GM13977 (cell line): ENCODE data around the gene BCL2L12.

Source experiments
- DNase-seq: peaks from one replicate; pipeline ENCODE4 v3.0.0; 2012; ENCODE audit warnings: low spot score
- in situ Hi-C: fragments of 300-500 bp; cut with MboI; formaldehyde crosslinking; loops from one replicate; pipeline ENCODE4 v1.12.0; 2022; ENCODE audit warnings: low sequenced_read_pairs, low pct_unique_long_range_greater_than_20kb, mixed read lengths, inconsistent platforms; ENCODE audit not compliant: unreplicated experiment
- TF ChIP-seq, protein P1 (sequence below): IDR thresholded peaks from 2 replicates; pipeline ENCODE4 v1.5.1; 2012; ENCODE audit warnings: mild to moderate bottlenecking, control low read depth; ENCODE audit not compliant: insufficient read depth; ENCODE audit errors: extremely low read depth, missing control alignments

BCL2L12 gene

DNA sequence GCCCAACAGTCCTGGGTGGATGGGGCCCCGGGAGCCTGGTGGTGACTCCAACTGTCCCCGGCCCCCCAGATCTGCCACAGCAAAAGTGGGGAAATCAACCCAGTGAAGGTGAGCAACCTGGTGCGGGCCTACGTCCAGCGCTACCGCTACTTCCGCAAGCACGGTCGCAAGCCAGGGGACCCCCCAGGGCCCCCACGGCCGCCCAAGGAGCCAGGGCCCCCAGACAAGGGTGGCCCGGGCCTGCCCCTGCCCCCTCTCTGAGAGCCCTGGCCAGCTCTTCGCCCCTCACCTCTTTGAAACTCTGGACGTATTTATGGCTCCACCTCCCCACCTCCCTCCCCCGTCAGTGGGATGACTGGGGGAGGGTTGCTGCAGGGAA is 7.6 kb upstream of the BCL2L12 start:
- in situ Hi-C loops = no loop called here
- DNase-seq = peak; percentile 22
- TF ChIP-seq, protein P1, sequence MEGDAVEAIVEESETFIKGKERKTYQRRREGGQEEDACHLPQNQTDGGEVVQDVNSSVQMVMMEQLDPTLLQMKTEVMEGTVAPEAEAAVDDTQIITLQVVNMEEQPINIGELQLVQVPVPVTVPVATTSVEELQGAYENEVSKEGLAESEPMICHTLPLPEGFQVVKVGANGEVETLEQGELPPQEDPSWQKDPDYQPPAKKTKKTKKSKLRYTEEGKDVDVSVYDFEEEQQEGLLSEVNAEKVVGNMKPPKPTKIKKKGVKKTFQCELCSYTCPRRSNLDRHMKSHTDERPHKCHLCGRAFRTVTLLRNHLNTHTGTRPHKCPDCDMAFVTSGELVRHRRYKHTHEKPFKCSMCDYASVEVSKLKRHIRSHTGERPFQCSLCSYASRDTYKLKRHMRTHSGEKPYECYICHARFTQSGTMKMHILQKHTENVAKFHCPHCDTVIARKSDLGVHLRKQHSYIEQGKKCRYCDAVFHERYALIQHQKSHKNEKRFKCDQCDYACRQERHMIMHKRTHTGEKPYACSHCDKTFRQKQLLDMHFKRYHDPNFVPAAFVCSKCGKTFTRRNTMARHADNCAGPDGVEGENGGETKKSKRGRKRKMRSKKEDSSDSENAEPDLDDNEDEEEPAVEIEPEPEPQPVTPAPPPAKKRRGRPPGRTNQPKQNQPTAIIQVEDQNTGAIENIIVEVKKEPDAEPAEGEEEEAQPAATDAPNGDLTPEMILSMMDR = no peak

DNA sequence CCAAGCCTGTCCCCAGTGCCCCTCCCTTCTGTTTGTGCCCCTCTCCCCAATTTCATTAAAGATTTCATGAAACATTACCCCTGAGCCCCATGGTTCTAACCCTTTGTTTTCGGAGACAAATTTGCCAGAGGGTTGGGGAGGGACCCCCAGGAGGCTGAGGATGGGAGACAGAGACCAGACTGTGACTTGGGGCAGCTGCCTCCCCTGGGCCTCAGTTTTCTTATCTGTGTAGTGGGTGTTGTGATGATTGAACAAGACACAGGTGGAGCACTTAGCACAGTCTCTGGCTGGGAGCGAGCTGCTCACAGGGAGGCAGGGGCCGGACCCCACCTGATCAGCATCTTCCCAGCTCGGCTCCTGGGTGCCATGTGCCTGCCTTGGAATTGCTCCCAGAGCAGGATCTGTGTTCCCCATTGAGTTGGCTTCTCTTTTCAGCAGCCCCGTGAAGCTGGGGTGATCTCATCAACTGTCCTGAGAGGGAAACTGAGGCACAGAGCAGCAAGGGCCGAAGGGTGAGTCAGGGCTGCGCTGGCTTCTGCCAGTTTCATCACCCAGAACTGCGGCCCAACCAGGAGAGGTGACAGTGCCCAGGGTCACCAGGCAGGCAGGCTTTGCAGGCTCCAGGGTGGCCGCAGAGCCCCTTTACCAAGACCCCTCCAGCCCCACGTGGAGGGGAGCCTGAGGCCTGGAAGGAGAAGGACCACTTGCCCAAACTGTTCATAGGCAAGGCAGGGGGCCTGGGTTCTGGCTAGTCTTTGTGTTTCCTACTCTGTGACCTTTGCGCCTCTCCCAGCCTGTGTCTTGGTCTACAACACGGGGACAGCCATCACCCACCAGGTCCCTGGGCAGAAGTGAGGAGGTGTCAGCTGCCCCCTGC is 6.9 kb upstream of the BCL2L12 start:
- in situ Hi-C loops = no loop called here
- TF ChIP-seq, protein P1 = no peak

DNA sequence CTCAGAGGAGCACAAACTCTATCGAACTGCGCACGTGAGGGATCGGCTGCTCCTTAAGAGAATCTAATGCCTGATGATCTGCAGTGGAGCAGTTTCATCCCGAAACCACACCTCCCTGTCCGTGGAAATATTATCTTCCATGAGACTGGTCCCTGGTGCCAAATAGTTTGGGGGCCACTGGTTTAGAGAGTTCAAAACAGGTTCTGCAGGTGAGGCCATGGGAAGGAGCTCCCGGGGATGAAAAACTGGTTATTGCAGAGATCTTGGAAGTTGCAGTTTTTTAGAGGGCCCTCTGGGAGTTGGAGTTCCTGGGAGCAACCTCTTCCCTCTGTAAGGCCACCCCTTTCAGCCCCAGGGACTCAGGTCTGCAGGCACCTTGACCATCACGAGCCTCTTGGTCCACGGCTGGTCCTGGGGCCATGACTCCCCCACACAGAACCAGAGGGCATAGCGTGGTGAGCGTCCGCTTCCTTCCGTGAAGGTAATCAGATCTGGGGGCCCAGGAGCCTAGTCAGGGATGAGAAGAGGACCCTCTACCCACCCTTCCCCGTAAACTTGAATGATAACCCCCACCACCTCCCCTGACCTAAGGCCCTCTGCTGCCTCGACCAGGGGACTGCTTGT is 5.3 kb upstream of the BCL2L12 start:
- TF ChIP-seq, protein P1 = no peak
- in situ Hi-C loops = no loop called here
- no peak for DNase-seq

More for the DNA sequence above, 6.9 kb upstream of the BCL2L12 start:
- DNase-seq = peak; percentile 21

DNA sequence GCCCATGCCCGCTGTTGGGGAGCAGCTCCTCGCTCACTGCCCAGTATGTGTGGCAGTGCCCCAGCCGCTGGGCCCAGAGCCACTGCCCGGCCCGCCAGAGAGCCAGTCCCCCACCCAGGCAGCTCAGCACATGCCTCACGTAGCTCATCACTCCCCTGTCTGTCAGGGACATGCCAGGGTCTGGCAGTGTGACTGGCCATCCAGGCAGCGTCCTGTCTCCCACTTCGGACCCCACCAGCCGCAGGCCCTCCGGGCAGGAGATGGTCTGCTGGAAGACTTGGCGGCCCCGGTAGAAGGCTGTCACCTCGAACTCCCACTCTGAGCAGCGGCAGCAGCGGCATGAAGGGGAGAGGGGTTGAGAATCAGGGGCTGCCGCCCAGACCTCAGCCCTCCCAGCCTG is 3.7 kb upstream of the BCL2L12 start:
- in situ Hi-C loops = no loop called here
- TF ChIP-seq, protein P1 = no peak
- DNase-seq = no peak

DNA sequence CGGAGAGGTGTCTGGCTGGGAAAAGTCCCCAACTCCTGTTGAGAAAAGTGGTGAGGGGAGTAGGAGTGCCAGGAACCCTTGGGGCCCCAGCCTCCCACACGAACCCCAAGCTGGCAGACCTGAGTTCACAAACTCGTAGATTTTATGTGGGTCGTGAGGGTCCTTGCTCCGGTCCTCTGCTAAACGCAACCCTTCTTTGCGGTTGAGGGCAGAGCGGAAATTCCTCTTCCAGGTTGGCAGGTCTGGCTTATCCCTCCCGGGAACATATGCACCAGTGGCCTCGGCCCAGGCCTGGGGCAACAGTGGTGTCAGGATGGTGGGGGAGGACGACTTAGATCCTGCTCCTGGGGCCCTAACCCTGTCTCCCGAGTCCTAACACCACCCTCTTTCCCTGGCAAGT is 2.5 kb upstream of the BCL2L12 start:
- TF ChIP-seq, protein P1 = no peak
- in situ Hi-C loops = no loop called here
- no peak for DNase-seq

DNA sequence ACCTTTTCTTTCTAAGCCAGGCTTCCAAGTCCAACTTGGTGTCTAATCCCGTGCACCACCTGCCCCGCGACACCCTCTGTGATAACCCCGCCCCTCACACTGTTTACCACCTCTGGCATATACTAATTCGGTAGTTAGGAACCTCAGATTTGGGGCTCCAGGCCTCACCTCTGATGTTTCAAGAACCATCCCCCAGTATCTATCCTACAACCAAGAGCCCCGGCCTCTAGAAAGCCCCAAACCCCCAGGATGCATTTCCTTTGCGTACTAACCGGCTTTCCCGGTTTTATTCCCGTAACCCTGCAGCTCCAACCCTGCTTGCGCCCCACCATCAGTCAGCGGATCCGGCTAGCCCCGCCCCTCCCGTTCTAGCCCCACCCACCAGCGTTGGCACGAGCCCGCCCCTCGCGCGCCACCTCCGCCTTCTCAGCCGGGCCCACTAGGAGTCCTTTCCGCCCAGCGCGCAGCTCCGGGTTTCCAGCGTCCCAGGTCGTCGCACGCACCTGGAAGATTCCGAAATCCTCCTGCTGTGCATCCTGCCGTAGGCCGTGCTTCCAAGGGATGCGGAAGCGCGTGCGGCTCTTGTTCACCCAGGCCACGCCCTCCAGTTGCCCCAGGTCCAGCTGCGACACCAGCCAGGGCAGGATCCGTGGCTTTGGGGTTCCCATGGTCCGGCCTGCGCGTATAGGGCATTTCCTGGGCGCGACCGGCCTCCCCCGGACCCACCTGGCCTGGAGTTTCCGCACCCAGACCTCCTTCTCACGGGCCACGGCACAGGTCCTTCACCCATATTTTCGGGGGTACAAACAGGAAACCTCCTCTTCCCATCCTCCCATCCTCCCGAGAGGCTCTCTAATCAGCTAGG is 1.3 kb upstream of the BCL2L12 start:
- TF ChIP-seq, protein P1 = no peak
- peak; percentile 92 for DNase-seq
- in situ Hi-C loops = no loop called here
